AG09309 (cell line): Measurements from ENCODE around the gene GPC5.

Source experiments
- DNase-seq: peaks from one replicate; pipeline ENCODE4 v3.0.0-alpha.2; 2010; ENCODE audit warnings: low read depth
- H3K4me3 ChIP-seq: 2 replicates; pipeline ENCODE4 v1.5.1; 2011; ENCODE audit warnings: mild to moderate bottlenecking, low read depth, low read length, moderate library complexity; ENCODE audit not compliant: control insufficient read depth
- CTCF ChIP-seq: IDR thresholded peaks from 2 replicates; pipeline ENCODE4 v1.5.1; 2011; ENCODE audit warnings: mild to moderate bottlenecking, low read depth, low read length, inconsistent platforms; ENCODE audit not compliant: insufficient read depth, control insufficient read depth; ENCODE audit errors: missing control alignments

GPC5 gene

GRCh38 chr13:92658293-92658692 is 1259.9 kb downstream of the GPC5 start:
- TF ChIP-seq CTCF, result no peak
- H3K4me3 ChIP-seq, result no peak overlapping the region
- no peak for DNase-seq

GRCh38 chr13:92661406-92661805 is 1263.0 kb downstream of the GPC5 start:
- no peak for DNase-seq
- no peak overlapping the region for H3K4me3 ChIP-seq
- no peak for TF ChIP-seq CTCF

DNA sequence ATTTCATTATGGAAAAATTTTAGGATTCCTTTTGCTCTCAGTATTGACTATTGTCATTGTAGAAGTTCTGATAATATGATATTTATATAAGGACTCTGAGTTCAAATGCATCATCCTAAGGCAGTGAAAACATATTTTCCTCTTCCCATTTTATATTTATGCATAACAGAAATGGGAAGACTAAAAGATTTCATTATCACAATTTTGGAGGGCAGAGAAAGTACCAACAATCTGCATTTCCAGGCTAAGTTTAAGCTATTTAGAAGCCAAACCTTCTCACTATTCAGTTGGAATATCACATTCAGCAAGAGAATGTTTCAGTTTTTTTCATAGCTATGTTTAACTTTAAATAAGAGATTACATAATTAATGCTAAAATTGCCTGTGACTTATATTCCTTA is 1269.7 kb downstream of the GPC5 start:
- DNase-seq, result no peak
- no peak for TF ChIP-seq CTCF
- no peak overlapping the region for H3K4me3 ChIP-seq

GRCh38 chr13:92670096-92670495 is 1271.7 kb downstream of the GPC5 start:
- DNase-seq, result no peak
- TF ChIP-seq CTCF, result no peak

DNA sequence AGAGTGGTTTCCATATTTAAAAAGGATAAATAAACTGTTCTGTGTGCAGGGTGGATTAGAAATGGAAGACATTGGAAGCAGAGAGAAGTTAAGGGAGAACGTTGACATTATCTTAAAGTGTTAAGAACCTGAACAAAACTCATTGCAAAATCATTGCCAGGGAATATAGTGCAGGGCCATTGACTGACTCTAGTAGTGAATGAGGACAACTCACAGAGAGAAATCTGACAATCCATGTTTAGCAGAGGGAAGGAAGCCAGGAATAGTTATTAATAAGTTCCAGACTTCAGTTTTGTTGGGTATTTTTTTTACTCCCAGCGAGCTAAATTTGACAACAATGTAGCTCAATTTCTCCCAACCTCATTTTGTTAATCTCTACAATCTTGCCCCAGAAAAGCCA is 1273.4 kb downstream of the GPC5 start:
- no peak for TF ChIP-seq CTCF
- no peak for DNase-seq
- H3K4me3 ChIP-seq, result no peak overlapping the region

More at GRCh38 chr13:92670096-92670495, 1271.7 kb downstream of the GPC5 start:
- H3K4me3 ChIP-seq, result no peak overlapping the region

DNA sequence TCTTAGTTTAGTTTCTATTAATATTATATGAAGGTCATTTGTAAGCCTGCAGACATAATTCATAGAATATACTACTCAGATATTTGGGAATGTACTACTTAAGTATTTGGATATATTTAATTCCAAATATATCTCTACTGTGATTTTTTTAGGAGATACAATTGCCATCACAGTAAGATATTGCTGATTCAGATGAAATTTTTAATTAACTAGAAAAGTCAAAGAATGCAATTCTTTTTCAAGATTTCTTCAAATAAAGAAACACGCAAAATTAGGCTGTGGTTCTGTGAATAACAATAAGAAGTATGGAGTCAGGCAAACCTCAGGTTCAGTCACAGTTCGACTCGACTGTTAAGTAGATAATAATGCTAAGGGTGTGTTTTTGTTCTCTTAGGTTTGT is 1277.8 kb downstream of the GPC5 start:
- no peak for DNase-seq
- H3K4me3 ChIP-seq, result no peak overlapping the region
- TF ChIP-seq CTCF, result no peak

- no peak for TF ChIP-seq CTCF
- no peak overlapping the region for H3K4me3 ChIP-seq
- DNase-seq, result no peak
These were observed 1279.2 kb downstream of the GPC5 start for GRCh38 chr13:92677571-92677970.
